Stimulated activated memory B cell treated with anti-CD40 and anti-IgM and Interleukin-4, amounts not matched to agents 10 μg/mL and 1 μg/mL and 100 μg/mL, for 72 hours (primary cell): ENCODE data around the gene FFAR1.

Experiments
- ATAC-seq: fragments of 150-1000 bp; cut with Tn5 transposase; 2 replicates; pipeline ENCODE4 v1.10.0; 2021
- H3K27ac Mint-ChIP-seq: one replicate; pipeline ENCODE4 v1.8.0; 2022; ENCODE audit warnings: mild to moderate bottlenecking, mixed read lengths
- H3K27me3 Mint-ChIP-seq: one replicate; pipeline ENCODE4 v1.8.0; 2022; ENCODE audit warnings: mixed read lengths
- H3K36me3 Mint-ChIP-seq: one replicate; pipeline ENCODE4 v1.8.0; 2022; ENCODE audit warnings: mixed read lengths
- H3K4me1 Mint-ChIP-seq: one replicate; pipeline ENCODE4 v1.8.0; 2022; ENCODE audit warnings: mixed read lengths
- H3K4me3 Mint-ChIP-seq: one replicate; pipeline ENCODE4 v1.8.0; 2022; ENCODE audit warnings: mild to moderate bottlenecking, moderate library complexity, mixed read lengths
- H3K9me3 Mint-ChIP-seq: one replicate; pipeline ENCODE4 v1.8.0; 2022; ENCODE audit warnings: mixed read lengths

Gene FFAR1

DNA sequence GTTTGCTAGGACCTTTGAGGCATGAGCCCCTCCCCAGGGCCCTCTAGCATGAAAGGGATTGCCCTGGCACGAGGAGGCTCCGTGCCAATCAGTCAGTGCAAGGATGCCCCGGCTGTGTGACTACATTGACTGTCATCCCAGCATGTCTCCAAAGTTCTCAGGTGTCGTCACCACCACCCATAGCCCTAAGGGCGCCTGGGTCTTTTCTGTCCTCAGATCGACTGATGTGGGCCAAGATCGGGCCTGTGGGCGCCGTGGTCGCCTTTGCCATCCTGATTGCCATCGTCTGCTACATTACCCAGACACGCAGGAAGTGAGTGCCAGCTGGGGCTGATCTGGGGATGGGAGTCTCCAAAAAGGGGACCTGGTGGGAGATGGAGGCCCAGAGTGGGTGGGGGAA, 37.4 kb upstream of the FFAR1 start:
- ATAC-seq: no peak
- Mint-ChIP-seq H3K27ac (peak overlapping the region; percentile 53), H3K4me3 (no peak overlapping the region), H3K9me3 (no peaks in the 10 kb centered on the region), H3K36me3 (no peaks in the 10 kb centered on the region), H3K4me1 (peaks cover 59% of the 10 kb centered on the region), H3K27me3 (no peaks in the 10 kb centered on the region)

DNA sequence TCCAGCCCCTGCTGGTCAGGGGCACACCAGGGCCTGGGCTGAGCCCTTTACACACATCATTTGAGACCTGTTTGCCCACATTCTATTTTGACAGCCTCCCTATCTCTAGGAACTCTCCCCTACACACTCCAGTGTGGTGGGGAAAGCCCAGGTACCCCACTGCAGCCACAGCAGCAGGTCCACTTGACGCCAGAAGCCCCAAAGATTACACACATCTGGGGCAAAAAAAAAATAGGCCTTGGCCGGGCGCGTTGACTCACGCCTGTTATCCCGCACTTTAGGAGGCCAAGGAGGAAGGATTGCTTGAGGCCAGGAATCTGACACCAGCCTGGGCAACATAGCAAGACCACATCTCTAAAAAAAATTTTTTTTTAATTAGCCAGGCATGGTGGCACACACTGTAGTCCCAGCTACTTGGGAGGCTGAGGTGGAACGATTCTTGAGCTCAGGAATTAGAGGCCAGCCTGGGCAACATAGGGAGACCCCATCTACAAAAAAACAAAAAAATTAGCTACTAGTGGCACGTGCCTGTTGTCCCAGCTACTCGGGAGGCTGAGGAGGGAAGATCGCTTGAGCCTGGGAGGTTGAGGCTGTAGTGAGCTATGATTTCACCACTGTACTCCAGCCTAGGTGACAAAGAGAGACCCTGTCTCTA, 36.8 kb upstream of the FFAR1 start:
- no peak for ATAC-seq
- H3K27me3 Mint-ChIP-seq: no peaks in the 10 kb centered on the region
- H3K36me3 Mint-ChIP-seq: no peaks in the 10 kb centered on the region
- peaks cover 64% of the 10 kb centered on the region for H3K4me1 Mint-ChIP-seq
- H3K9me3 Mint-ChIP-seq: no peaks in the 10 kb centered on the region
- no peak overlapping the region for H3K4me3 Mint-ChIP-seq
- H3K27ac Mint-ChIP-seq: peak overlapping the region; percentile 53

DNA sequence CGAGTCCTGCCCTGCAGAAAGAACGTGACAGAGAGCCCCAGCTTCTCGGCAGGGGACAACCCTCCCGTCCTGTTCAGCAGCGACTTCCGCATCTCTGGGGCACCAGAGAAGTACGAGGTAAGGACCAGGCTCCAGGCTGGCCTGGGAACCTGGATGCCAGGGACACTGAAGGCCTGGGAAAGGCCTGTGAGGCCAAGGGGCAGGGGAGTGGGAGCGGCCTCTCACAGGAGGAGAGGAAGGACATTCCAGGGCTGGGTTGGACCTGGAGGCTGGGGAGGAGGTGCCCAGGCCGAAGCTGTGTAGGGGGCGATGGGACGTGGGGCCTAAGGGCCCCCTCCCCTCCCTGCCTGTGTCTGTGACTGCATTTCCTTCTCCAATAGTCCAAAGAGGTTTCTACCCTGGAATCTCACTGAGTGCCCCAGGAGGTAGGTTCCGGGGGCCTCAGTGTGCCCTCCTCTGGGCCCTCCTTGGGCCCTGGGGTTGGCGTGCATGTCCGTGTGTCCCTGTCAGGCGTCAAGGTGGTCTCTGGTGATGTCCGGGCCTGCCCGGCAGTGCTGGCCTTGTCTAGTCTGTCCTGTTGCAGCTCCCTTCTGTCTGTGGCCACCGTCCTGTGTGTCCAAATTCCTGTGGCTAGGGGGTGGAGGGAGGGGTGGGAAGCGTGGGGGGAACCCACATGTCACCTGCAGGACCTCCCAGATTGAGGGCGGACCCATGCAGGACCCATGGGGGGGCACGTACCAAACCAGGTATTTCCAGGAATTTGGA, 35.6 kb upstream of the FFAR1 start:
- no peak for ATAC-seq
- Mint-ChIP-seq H3K27ac (peak overlapping the region; percentile 65), H3K4me3 (no peak overlapping the region), H3K9me3 (no peaks in the 10 kb centered on the region), H3K27me3 (no peaks in the 10 kb centered on the region), H3K4me1 (peaks cover 67% of the 10 kb centered on the region), H3K36me3 (no peaks in the 10 kb centered on the region)

DNA sequence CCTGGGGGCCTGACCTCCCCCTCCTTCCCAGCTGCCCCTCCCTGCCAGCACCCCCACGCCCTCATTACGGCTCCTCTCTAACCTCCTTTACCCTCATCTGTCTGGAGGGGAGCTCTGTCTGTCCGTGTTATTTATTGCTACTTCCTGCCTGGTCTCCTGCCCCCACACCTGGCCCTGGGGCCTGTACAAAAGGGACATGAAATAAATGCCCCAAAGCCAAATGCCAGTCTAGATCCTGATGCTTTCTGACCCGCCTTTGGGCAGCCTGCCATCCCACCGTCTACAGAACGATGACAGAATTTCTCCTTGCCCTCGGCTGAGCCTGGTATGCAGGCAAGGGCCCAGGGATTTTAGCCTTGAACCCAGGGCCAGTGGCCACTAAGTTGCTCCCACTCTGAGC, 34.1 kb upstream of the FFAR1 start:
- peak overlapping the region; percentile 65 for H3K27ac Mint-ChIP-seq
- no peaks in the 10 kb centered on the region for H3K27me3 Mint-ChIP-seq
- H3K36me3 Mint-ChIP-seq: no peaks in the 10 kb centered on the region
- no peaks in the 10 kb centered on the region for H3K9me3 Mint-ChIP-seq
- H3K4me1 Mint-ChIP-seq: peaks cover 69% of the 10 kb centered on the region
- H3K4me3 Mint-ChIP-seq: no peak overlapping the region
- ATAC-seq: no peak

DNA sequence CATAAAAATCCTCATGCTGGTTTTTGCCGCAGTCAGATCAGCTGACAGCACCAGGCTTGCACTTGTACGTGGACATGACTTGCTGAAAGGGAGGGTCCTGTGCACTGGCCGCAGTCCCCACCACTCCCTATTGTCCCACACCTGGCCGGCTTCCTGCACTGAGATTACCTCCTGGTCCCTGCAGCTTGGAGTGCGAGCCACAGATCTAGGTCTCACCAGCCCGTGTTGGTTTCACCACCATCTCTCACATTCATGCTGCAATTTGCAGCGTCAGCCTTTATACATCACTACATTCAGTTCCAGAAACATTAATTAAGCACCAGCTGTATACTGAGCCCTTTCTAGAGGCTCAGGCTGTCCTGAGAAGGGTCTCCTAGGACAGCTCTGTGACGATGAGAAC, 33.7 kb upstream of the FFAR1 start:
- Mint-ChIP-seq H3K9me3 (no peaks in the 10 kb centered on the region), H3K27ac (peak overlapping the region; percentile 65), H3K4me3 (no peak overlapping the region), H3K4me1 (peaks cover 69% of the 10 kb centered on the region), H3K36me3 (no peaks in the 10 kb centered on the region), H3K27me3 (no peaks in the 10 kb centered on the region)
- ATAC-seq: no peak

DNA sequence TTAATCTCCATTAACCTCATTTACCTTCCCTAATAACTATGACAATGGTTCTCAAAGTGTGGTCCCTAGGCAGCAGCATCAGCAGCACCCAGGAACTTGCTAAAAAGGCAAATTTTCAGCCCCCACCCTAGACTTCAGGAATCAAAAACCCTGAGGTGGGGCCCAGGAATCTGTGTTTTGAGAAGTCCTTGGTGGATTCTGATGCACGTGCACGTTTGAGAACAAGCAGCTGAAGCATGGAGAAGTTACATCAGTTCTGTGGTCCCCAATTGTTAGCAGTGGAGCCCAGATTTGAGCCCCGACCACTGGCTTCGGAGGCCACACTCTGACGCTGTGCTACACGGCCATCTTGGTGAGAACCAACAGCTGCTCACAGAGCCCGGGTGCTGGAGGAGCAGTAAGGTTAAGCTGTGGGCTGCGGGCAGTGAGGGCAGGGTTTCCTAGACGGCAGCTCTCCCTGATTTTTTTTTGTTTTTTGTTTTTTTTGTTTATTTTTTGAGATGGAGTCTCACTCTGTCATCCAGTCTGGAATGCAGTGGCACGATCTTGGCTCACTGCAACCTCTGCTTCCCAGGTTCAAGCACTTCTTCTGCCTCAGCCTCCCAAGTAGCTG, 32.7 kb upstream of the FFAR1 start:
- no peak overlapping the region for H3K27ac Mint-ChIP-seq
- H3K9me3 Mint-ChIP-seq: no peaks in the 10 kb centered on the region
- H3K27me3 Mint-ChIP-seq: no peaks in the 10 kb centered on the region
- H3K4me1 Mint-ChIP-seq: peaks cover 70% of the 10 kb centered on the region
- ATAC-seq: no peak
- H3K4me3 Mint-ChIP-seq: no peak overlapping the region
- no peaks in the 10 kb centered on the region for H3K36me3 Mint-ChIP-seq

DNA sequence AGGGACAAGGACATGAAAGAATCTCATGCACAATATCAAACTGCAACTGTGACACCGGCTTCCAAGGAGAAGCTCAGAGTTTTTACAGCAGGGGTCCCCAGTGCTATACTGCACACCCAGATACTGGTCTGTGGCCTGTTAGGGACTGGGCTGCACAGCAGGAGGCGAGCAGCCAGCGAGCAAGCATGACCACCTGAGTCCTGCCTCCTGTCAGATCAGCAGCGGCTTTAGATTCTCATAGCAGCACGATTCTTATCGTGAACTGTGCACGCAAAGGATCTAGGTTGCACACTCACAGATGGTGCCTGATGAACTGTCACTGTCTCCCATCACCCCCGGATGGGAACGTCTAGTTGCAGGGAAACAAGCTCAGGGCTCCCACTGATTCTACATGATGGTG, 31.8 kb upstream of the FFAR1 start:
- no peak overlapping the region for H3K4me3 Mint-ChIP-seq
- H3K36me3 Mint-ChIP-seq: no peaks in the 10 kb centered on the region
- no peak for ATAC-seq
- H3K27me3 Mint-ChIP-seq: no peaks in the 10 kb centered on the region
- peaks cover 74% of the 10 kb centered on the region for H3K4me1 Mint-ChIP-seq
- peak overlapping the region; percentile 78 for H3K27ac Mint-ChIP-seq
- no peaks in the 10 kb centered on the region for H3K9me3 Mint-ChIP-seq

DNA sequence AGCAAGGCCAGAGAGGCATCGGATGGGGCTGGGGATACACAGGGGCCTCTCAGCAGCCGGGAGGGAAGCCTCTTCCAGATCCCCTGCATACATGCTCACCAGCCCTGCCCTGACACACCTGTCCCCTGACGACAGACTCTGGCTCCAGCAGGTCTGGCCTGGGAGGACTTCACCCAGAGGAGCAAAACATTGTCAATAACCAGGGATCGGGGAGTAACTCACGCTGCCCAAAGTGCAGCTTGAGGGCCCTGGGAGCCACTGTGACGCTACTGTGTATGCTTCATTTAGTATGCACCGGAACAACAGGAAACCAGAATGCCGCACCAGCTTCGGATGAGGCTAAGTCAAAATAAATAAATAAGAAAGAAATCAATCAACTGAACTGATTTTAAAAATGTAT, 31.1 kb upstream of the FFAR1 start:
- no peak for ATAC-seq
- no peaks in the 10 kb centered on the region for H3K27me3 Mint-ChIP-seq

DNA sequence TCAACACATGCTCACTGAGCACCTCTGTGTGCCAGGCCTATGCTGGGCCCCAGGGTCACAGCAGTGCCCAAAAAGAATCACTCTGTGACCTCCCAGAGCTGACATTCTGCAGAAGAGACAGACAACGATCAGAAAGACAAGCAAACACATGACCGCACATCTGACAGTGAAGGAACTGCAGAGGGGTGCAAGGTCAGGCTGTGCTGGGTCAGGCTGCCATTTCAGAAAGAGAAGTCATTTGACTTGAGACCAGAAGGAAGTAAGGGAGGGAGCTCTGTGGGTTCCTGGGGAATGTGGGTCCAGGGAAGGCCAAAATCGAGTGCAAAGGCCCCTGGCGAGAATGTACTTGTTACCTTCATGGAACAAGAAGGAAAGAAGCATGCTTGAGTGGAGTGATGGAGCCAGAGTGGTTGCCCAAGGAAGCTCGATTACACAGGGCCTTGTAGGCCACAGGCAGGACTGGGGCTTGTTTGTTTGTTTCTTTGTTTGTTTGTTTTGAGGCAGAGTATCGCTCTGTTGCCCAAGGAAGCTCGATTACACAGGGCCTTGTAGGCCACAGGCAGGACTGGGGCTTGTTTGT, 30.1 kb upstream of the FFAR1 start:
- ATAC-seq: no peak
- Mint-ChIP-seq H3K27ac (peak overlapping the region; percentile 78), H3K4me3 (peak overlapping the region; percentile 6), H3K36me3 (no peaks in the 10 kb centered on the region), H3K9me3 (peaks cover 2% of the 10 kb centered on the region), H3K27me3 (no peaks in the 10 kb centered on the region), H3K4me1 (peaks cover 91% of the 10 kb centered on the region)

More for the DNA sequence above, 31.1 kb upstream of the FFAR1 start:
- Mint-ChIP-seq H3K36me3 (no peaks in the 10 kb centered on the region), H3K4me1 (peaks cover 81% of the 10 kb centered on the region), H3K4me3 (peak overlapping the region; percentile 26), H3K9me3 (no peaks in the 10 kb centered on the region), H3K27ac (peak overlapping the region; percentile 78)

DNA sequence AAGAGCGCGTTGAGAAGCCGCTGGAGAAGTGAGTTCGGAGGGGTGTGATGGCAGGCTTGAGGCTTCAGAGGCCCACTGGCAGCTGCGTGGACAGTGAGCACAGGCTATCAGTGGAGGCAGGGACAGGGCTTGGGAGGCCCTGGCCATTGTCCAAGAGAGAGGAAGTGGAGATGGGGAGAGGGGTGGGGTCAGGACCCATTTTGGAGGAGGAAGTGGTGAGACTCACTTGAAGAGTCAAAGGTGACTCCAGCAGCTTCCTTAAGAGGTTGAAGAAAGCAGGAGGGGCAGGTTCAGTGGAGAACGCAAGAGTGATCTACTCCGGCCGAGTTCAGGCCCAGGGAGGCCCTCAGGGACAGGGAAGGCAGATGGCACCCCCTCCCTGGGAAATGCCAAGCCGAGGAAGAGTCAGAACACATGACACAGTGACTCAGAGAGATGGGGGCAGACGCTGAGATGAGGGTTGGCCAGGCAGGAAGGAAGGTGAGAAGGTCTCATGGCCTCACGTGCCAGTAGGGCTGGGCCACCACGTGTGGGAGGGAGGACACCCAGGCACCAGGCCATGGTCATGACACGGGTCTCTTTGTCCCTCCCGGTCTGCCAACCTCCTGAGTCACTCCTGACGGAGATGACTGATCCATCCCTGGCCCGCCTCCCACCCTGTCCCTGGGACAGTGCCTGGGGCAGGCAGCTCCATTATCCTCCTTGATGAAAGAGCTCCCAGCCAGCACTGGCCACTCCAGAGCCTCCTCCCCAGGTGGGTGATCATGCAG, 28.8 kb upstream of the FFAR1 start:
- no peaks in the 10 kb centered on the region for H3K36me3 Mint-ChIP-seq
- H3K4me3 Mint-ChIP-seq: peak overlapping the region; percentile 38
- peaks cover 90% of the 10 kb centered on the region for H3K4me1 Mint-ChIP-seq
- H3K27me3 Mint-ChIP-seq: no peaks in the 10 kb centered on the region
- H3K9me3 Mint-ChIP-seq: peaks cover 2% of the 10 kb centered on the region
- peak overlapping the region; percentile 78 for H3K27ac Mint-ChIP-seq
- peak; percentile 63 for ATAC-seq

DNA sequence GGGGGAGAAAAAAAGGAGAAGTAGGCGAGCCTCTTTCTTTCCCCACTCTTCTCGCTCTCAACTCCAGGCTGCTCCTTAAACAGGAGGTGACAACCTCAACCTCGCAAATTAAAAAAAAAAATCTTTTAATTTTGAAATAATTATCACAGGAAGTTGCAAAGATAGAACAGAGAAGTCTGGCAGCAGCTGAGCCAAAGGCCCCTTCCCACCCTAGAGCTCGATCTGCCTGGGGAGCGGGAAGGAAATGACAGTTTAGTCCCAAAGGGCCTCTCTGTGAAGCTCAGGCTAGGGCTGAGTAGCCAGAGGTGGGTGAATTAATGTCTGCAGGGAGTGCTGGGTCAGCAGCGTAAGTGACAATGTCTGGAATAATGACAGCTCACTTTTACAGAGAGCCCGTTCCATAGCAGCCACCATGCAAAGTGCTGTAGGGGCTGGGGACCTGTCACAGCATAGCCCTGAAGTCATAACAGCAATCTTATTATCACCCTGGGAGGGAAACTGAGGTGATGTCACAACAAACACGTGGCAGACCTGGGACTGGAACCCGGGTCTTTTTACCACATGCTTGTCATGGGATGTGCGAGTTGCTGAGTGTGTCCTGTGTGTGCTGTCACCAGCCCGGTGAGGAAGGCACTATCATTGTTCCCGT, 27.5 kb upstream of the FFAR1 start:
- ATAC-seq: peak; percentile 68
- H3K9me3 Mint-ChIP-seq: peaks cover 2% of the 10 kb centered on the region
- H3K4me3 Mint-ChIP-seq: peak overlapping the region; percentile 27
- H3K4me1 Mint-ChIP-seq: peaks cover 96% of the 10 kb centered on the region
- no peaks in the 10 kb centered on the region for H3K27me3 Mint-ChIP-seq
- peak overlapping the region; percentile 78 for H3K27ac Mint-ChIP-seq
- H3K36me3 Mint-ChIP-seq: no peaks in the 10 kb centered on the region

DNA sequence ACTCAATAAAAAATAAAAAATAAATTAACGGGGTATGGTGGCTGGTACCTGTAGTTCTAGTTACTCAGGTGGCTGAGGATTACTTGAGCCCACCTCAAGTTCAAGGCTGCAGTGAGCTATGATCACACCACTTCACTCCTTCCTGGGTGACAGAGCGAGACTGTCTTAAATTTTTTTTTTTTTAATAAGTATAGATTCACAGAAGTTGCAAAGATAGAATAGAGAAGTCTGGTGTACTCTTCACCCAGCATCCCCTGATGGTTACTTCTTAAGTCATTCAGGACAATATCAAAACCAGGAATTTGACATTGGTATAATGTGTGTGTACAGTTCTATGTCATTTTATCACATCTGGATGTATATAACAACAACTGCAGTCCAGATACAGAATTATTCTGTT, 26.4 kb upstream of the FFAR1 start:
- Mint-ChIP-seq H3K36me3 (no peaks in the 10 kb centered on the region), H3K27ac (peak overlapping the region; percentile 78), H3K27me3 (no peaks in the 10 kb centered on the region), H3K4me3 (no peak overlapping the region), H3K9me3 (peaks cover 2% of the 10 kb centered on the region), H3K4me1 (peaks cover 96% of the 10 kb centered on the region)
- ATAC-seq: no peak

DNA sequence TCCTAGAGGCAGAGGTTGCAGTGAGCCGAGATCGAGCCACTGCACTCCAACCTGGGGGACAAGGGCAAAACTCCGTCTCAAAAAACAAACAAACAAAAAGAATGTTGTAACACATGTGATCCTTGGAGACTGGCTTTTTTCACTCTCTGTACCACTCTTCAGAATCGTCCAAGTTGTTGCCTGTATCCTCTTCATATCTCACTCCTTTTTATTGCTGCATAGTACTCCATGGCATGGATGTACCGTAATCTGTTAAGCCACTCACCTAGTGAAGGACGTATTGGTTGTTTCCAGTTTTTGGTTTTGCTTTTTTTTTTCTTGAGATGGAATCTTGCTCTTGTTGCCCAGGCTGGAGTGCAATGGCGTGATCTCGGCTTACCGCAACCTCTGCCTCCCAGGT, 25.7 kb upstream of the FFAR1 start:
- Mint-ChIP-seq H3K9me3 (peaks cover 2% of the 10 kb centered on the region), H3K4me3 (no peak overlapping the region), H3K27me3 (no peaks in the 10 kb centered on the region), H3K4me1 (peaks cover 89% of the 10 kb centered on the region), H3K36me3 (no peaks in the 10 kb centered on the region), H3K27ac (peak overlapping the region; percentile 57)
- ATAC-seq: no peak

DNA sequence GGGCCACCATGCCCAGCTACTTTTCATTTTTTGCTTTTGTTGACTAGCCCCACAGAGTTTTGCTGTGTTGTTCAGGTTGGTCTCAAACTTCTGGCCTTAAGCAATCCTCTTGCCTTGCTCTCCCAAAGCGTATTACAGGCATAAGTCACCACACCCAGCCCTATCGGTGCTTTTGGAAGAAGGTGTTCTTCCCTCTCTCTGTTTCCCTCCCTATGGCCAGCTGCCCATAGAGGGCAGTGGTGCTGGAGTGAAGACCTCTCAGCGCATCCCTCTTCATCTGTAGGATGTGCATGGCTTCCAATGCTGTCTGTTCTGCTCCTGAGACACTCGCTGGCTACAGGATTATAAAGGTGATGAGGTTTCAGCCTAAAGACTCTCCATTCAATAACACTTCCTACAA, 20.1 kb upstream of the FFAR1 start:
- peaks cover 78% of the 10 kb centered on the region for H3K4me1 Mint-ChIP-seq
- no peaks in the 10 kb centered on the region for H3K27me3 Mint-ChIP-seq

More for the DNA sequence above, 20.1 kb upstream of the FFAR1 start:
- Mint-ChIP-seq H3K4me3 (no peak overlapping the region), H3K9me3 (no peaks in the 10 kb centered on the region), H3K36me3 (peaks cover 14% of the 10 kb centered on the region), H3K27ac (peak overlapping the region; percentile 72)
- no peak for ATAC-seq
